EL (cell line): Measurements from ENCODE around the gene TAL1.
A peak's percentile ranks its signal among the peaks of the same experiment; 100 is the strongest.

ENCODE experiments used
- DNase-seq: peaks from one replicate; pipeline ENCODE4 v3.0.0-alpha.2; 2016

TAL1 gene

GRCh38 chr1:47186267-47187185, 45.5 kb downstream of the TAL1 start:
- no peak for DNase-seq

- DNase-seq, result no peak
These were observed 47.0 kb downstream of the TAL1 start for GRCh38 chr1:47184822-47185677.

GRCh38 chr1:47184090-47184821, 47.8 kb downstream of the TAL1 start:
- DNase-seq, result no peak

GRCh38 chr1:47183308-47184089, 48.5 kb downstream of the TAL1 start:
- DNase-seq, result no peak

GRCh38 chr1:47182676-47183235, 49.3 kb downstream of the TAL1 start:
- no peak for DNase-seq

GRCh38 chr1:47181955-47182675, 49.9 kb downstream of the TAL1 start:
- peak; percentile 39 for DNase-seq

- DNase-seq, result no peak
These were observed 50.7 kb downstream of the TAL1 start for GRCh38 chr1:47181095-47181954.

GRCh38 chr1:47180603-47181094, 51.4 kb downstream of the TAL1 start:
- no peak for DNase-seq

GRCh38 chr1:47179988-47180563, 51.9 kb downstream of the TAL1 start:
- no peak for DNase-seq

GRCh38 chr1:47179017-47179987, 52.7 kb downstream of the TAL1 start:
- peak; percentile 95 for DNase-seq

- DNase-seq, result no peak
These were observed 53.4 kb downstream of the TAL1 start for GRCh38 chr1:47178654-47179016.

GRCh38 chr1:47178020-47178419, 54.0 kb downstream of the TAL1 start:
- no peak for DNase-seq

GRCh38 chr1:47175227-47175934, 56.6 kb downstream of the TAL1 start:
- peak; percentile 63 for DNase-seq

- DNase-seq, result no peak
These were observed 57.4 kb downstream of the TAL1 start for GRCh38 chr1:47174656-47175020.

GRCh38 chr1:47172782-47173181, 59.2 kb downstream of the TAL1 start:
- DNase-seq, result no peak
